Neural cell (in vitro differentiated cells): ENCODE data around the gene PLK4. TPM values are rescaled to one million over a fixed set of nuclear protein-coding genes. Genes with fewer than 3 reads are reported as not detected.

Source experiments
- H2AFZ ChIP-seq: fragments of 200-600, 300-800 bp; sonication (generic), shearing (Covaris generic); 2 replicates; pipeline ENCODE4 v1.6.0; 2014; ENCODE audit warnings: low read depth, mild to moderate bottlenecking, antibody characterized with exemption, low read length, moderate library complexity
- H3F3A ChIP-seq: fragments of 200-600 bp; shearing (Covaris generic); 2 replicates; pipeline ENCODE4 v1.6.1; 2016; ENCODE audit warnings: mild to moderate bottlenecking, moderate library complexity, mixed read lengths, antibody characterized with exemption, low read length; ENCODE audit not compliant: insufficient read depth, poor library complexity, severe bottlenecking
- H3K27ac ChIP-seq: fragments of 200-600, 300-800 bp; sonication (generic), shearing (Covaris generic); 2 replicates; pipeline ENCODE4 v1.5.1; 2014; ENCODE audit warnings: mild to moderate bottlenecking, low read length, moderate library complexity
- H3K27me3 ChIP-seq: fragments of 300-800, 200-600 bp; sonication (generic), shearing (Covaris generic); 2 replicates; pipeline ENCODE4 v1.6.0; 2014; ENCODE audit warnings: mild to moderate bottlenecking, low read depth, low read length, moderate library complexity; ENCODE audit not compliant: insufficient read depth
- H3K36me3 ChIP-seq: fragments of 300-800, 200-600 bp; sonication (generic), shearing (Covaris generic); 2 replicates; pipeline ENCODE4 v1.5.1; 2014; ENCODE audit warnings: mild to moderate bottlenecking, antibody characterized with exemption, low read length, moderate library complexity; ENCODE audit not compliant: insufficient read depth
- H3K4me2 ChIP-seq: fragments of 300-800, 200-600 bp; sonication (generic), shearing (Covaris generic); 2 replicates; pipeline ENCODE4 v1.6.0; 2014; ENCODE audit warnings: mild to moderate bottlenecking, low read length
- H3K4me3 ChIP-seq: fragments of 300-800, 200-600 bp; sonication (generic), shearing (Covaris generic); 2 replicates; pipeline ENCODE4 v1.5.1; 2014; ENCODE audit warnings: mild to moderate bottlenecking, low read length, moderate library complexity
- H3K79me2 ChIP-seq: fragments of 200-600 bp; shearing (Covaris generic); replicated peaks from 2 replicates; pipeline ENCODE4 v1.6.0; 2014; ENCODE audit warnings: mild to moderate bottlenecking, low read length, moderate library complexity; ENCODE audit not compliant: insufficient read depth
- H3K9ac ChIP-seq: fragments of 300-800, 200-600 bp; sonication (generic), shearing (Covaris generic); 2 replicates; pipeline ENCODE4 v1.6.1; 2016; ENCODE audit warnings: mild to moderate bottlenecking, low read length, mixed read lengths
- H3K9me2 ChIP-seq: fragments of 200-600 bp; shearing (Covaris generic); 2 replicates; pipeline ENCODE4 v1.6.1; 2016; ENCODE audit warnings: mild to moderate bottlenecking, low read length, mixed read lengths; ENCODE audit not compliant: insufficient read depth
- H3K9me3 ChIP-seq: fragments of 200-600, 300-800 bp; sonication (generic), shearing (Covaris generic); 2 replicates; pipeline ENCODE4 v1.6.1; 2016; ENCODE audit warnings: mild to moderate bottlenecking, mixed run types, low read length, moderate library complexity, mixed read lengths
- H4K20me1 ChIP-seq: fragments of 200-600 bp; shearing (Covaris generic); 2 replicates; pipeline ENCODE4 v1.6.1; 2016; ENCODE audit warnings: mild to moderate bottlenecking, mixed run types; ENCODE audit not compliant: insufficient read depth
- CTCF ChIP-seq: fragments of 450-650 bp; IDR thresholded peaks from 2 replicates; pipeline ENCODE4 v1.5.1; 2014; ENCODE audit warnings: antibody characterized with exemption, mild to moderate bottlenecking, moderate library complexity; ENCODE audit not compliant: poor library complexity, severe bottlenecking
- EP300 ChIP-seq: fragments of 450-650 bp; conservative IDR thresholded peaks from 2 replicates; pipeline ENCODE4 v1.6.1; 2014; ENCODE audit warnings: antibody characterized with exemption, mild to moderate bottlenecking, moderate library complexity; ENCODE audit not compliant: poor library complexity, severe bottlenecking
- EZH2 ChIP-seq: fragments of 200-600, 300-800 bp; shearing (Covaris generic), sonication (generic); IDR thresholded peaks from 2 replicates; pipeline ENCODE4 v1.6.1; 2014; ENCODE audit warnings: antibody characterized with exemption, low read length, borderline replicate concordance, mild to moderate bottlenecking; ENCODE audit not compliant: insufficient read depth, poor library complexity, severe bottlenecking
- MXI1 ChIP-seq: fragments of 450-650 bp; conservative IDR thresholded peaks from 2 replicates; pipeline ENCODE4 v1.6.1; 2014; ENCODE audit warnings: antibody characterized with exemption, mild to moderate bottlenecking; ENCODE audit not compliant: poor library complexity, severe bottlenecking
- POLR2AphosphoS5 ChIP-seq: IDR thresholded peaks from 2 replicates; pipeline ENCODE4 v1.6.1; 2012
- RAD21 ChIP-seq: fragments of 450-650 bp; conservative IDR thresholded peaks from 2 replicates; pipeline ENCODE4 v1.6.1; 2014; ENCODE audit warnings: antibody characterized with exemption, mild to moderate bottlenecking, moderate library complexity
- REST ChIP-seq: IDR thresholded peaks from 2 replicates; pipeline ENCODE4 v1.6.1; 2012; ENCODE audit warnings: borderline replicate concordance
- SMC3 ChIP-seq: fragments of 450-650 bp; conservative IDR thresholded peaks from 2 replicates; pipeline ENCODE4 v1.6.1; 2014; ENCODE audit warnings: antibody characterized with exemption, mild to moderate bottlenecking, moderate library complexity; ENCODE audit not compliant: poor library complexity
- TAF1 ChIP-seq: IDR thresholded peaks from 2 replicates; pipeline ENCODE4 v1.6.1; 2012; ENCODE audit warnings: low read depth
- polyA plus RNA-seq: library from polyadenylated mRNA; depleted of rRNA; stranded (reverse); fragments of >200 nt; gene quantifications from 2 replicates; pipeline ENCODE4 v1.2.3, GENCODE V29; 2014

Gene PLK4
- polyA plus RNA-seq, 1 donor from 2014 or later, result 10.5 TPM

GRCh38 chr4:127905029-127905428, 24.3 kb downstream of the PLK4 start:
- Histone ChIP-seq H3K36me3 (no peaks in the 10 kb centered on the region), H3K27ac (no peak overlapping the region), H3K9ac (no peak overlapping the region), H3K4me3 (no peak overlapping the region), H3K9me2 (no peaks in the 10 kb centered on the region), H3K79me2 (no peaks in the 10 kb centered on the region), H4K20me1 (no peaks in the 10 kb centered on the region), H3K27me3 (no peaks in the 10 kb centered on the region), H3F3A (no peaks in the 10 kb centered on the region), H3K4me2 (no peak overlapping the region), H2AFZ (no peak overlapping the region), H3K9me3 (no peaks in the 10 kb centered on the region)
- no peak for TF ChIP-seq REST
- no peak for TF ChIP-seq SMC3
- TF ChIP-seq TAF1, result no peak
- no peak for TF ChIP-seq POLR2AphosphoS5

- peaks cover 6% of the 10 kb centered on the region for H3K36me3 ChIP-seq
- H3K27me3 ChIP-seq, result no peaks in the 10 kb centered on the region
- H3K27ac ChIP-seq, result no peak overlapping the region
- H3K79me2 ChIP-seq, result no peaks in the 10 kb centered on the region
- no peak overlapping the region for H3K4me3 ChIP-seq
- H3K9me3 ChIP-seq, result no peaks in the 10 kb centered on the region
- no peaks in the 10 kb centered on the region for H3F3A ChIP-seq
- H3K4me2 ChIP-seq, result no peak overlapping the region
- TF ChIP-seq EP300, result no peak
- TF ChIP-seq REST, result no peak
- TF ChIP-seq CTCF, result no peak
- TF ChIP-seq TAF1, result no peak
- no peak for TF ChIP-seq RAD21
- no peak for TF ChIP-seq MXI1
- no peak for TF ChIP-seq SMC3
- TF ChIP-seq EZH2, result no peak
- TF ChIP-seq POLR2AphosphoS5, result no peak
- H3K9ac ChIP-seq, result no peak overlapping the region
- no peaks in the 10 kb centered on the region for H3K9me2 ChIP-seq
- H2AFZ ChIP-seq, result no peak overlapping the region
- H4K20me1 ChIP-seq, result no peaks in the 10 kb centered on the region
These were observed 35.8 kb downstream of the PLK4 start for GRCh38 chr4:127916512-127916911.
